ENCODE measurements around the gene FAM133A.

GRCh38 chrX:93637591-93637990 lies 36.4 kb upstream of the FAM133A start:
- TF ChIP-seq CTCF (IDR thresholded peaks at IDR 0.05; ENCODE audit: poor library complexity) = no peak
- TF ChIP-seq EZH2 (IDR thresholded peaks at IDR 0.05; ENCODE audit: borderline replicate concordance) = no peak
- no peak for TF ChIP-seq EZH2phosphoT487 (IDR thresholded peaks at IDR 0.05; ENCODE audit: low read depth, severe bottlenecking, unreplicated experiment)
